ENCODE results near the gene CAMTA1. TPM values are rescaled to one million over a fixed set of nuclear protein-coding genes. Genes with fewer than 3 reads are reported as not detected.

Gene CAMTA1
- total RNA-seq, 2 experiments from 2014 or later, result 45.5 to 45.6 TPM

- Mint-ChIP-seq H3K4me1 (peaks cover 9% of the 10 kb centered on the region), H3K4me3 (no peak overlapping the region), H3K27me3 (peaks cover 10% of the 10 kb centered on the region), H3K9me3 (peaks cover 5% of the 10 kb centered on the region), H3K27ac (no peak overlapping the region), H3K36me3 (peaks cover 2% of the 10 kb centered on the region)
- POLR2A ChIA-PET, result no interaction called here
- ATAC-seq (ENCODE audit: low read depth), result no peak
- no peak for DNase-seq
These were observed 121.9 kb downstream of the CAMTA1 start for GRCh38 chr1:6907201-6907600.

GRCh38 chr1:6907676-6908434 is 122.6 kb downstream of the CAMTA1 start:
- H3K4me3 Mint-ChIP-seq, result no peak overlapping the region
- H3K36me3 Mint-ChIP-seq, result peaks cover 2% of the 10 kb centered on the region
- no peak overlapping the region for H3K27ac Mint-ChIP-seq
- ATAC-seq (ENCODE audit: low read depth) (no peak), DNase-seq (no peak)
- peaks cover 7% of the 10 kb centered on the region for H3K27me3 Mint-ChIP-seq
- POLR2A ChIA-PET, result no interaction called here
- peaks cover 9% of the 10 kb centered on the region for H3K4me1 Mint-ChIP-seq
- H3K9me3 Mint-ChIP-seq, result peaks cover 5% of the 10 kb centered on the region

- Mint-ChIP-seq H3K36me3 (no peaks in the 10 kb centered on the region), H3K27me3 (peaks cover 11% of the 10 kb centered on the region), H3K27ac (no peak overlapping the region), H3K4me3 (no peak overlapping the region), H3K9me3 (no peaks in the 10 kb centered on the region), H3K4me1 (peaks cover 9% of the 10 kb centered on the region)
- POLR2A ChIA-PET, result no interaction called here
- ATAC-seq (ENCODE audit: low read depth) (no peak), DNase-seq (no peak)
These were observed 124.1 kb downstream of the CAMTA1 start for GRCh38 chr1:6909401-6909800.

GRCh38 chr1:6909857-6910256 is 124.6 kb downstream of the CAMTA1 start:
- POLR2A ChIA-PET, result no interaction called here
- H3K27me3 Mint-ChIP-seq, result peaks cover 11% of the 10 kb centered on the region
- no peak overlapping the region for H3K27ac Mint-ChIP-seq
- no peaks in the 10 kb centered on the region for H3K9me3 Mint-ChIP-seq
- H3K4me3 Mint-ChIP-seq, result no peak overlapping the region
- DNase-seq (no peak), ATAC-seq (ENCODE audit: low read depth) (no peak)
- H3K4me1 Mint-ChIP-seq, result peaks cover 9% of the 10 kb centered on the region
- no peaks in the 10 kb centered on the region for H3K36me3 Mint-ChIP-seq

GRCh38 chr1:6911021-6911941 is 126.0 kb downstream of the CAMTA1 start:
- peaks cover 11% of the 10 kb centered on the region for H3K27me3 Mint-ChIP-seq
- H3K4me1 Mint-ChIP-seq, result peaks cover 9% of the 10 kb centered on the region
- H3K4me3 Mint-ChIP-seq, result no peak overlapping the region
- DNase-seq (no peak), ATAC-seq (ENCODE audit: low read depth) (no peak)
- no peaks in the 10 kb centered on the region for H3K36me3 Mint-ChIP-seq
- H3K27ac Mint-ChIP-seq, result no peak overlapping the region
- H3K9me3 Mint-ChIP-seq, result no peaks in the 10 kb centered on the region
- POLR2A ChIA-PET, result no interaction called here

- peaks cover 5% of the 10 kb centered on the region for H3K4me1 Mint-ChIP-seq
- H3K4me3 Mint-ChIP-seq, result no peak overlapping the region
These were observed 126.7 kb downstream of the CAMTA1 start for GRCh38 chr1:6911974-6912373.

GRCh38 chr1:6912518-6912917 is 127.3 kb downstream of the CAMTA1 start:
- no peaks in the 10 kb centered on the region for H3K9me3 Mint-ChIP-seq
- H3K4me3 Mint-ChIP-seq, result no peak overlapping the region
- ATAC-seq (ENCODE audit: low read depth) (no peak), DNase-seq (no peak)
- H3K4me1 Mint-ChIP-seq, result peaks cover 10% of the 10 kb centered on the region
- H3K36me3 Mint-ChIP-seq, result no peaks in the 10 kb centered on the region
- H3K27me3 Mint-ChIP-seq, result peaks cover 9% of the 10 kb centered on the region
- POLR2A ChIA-PET, result no interaction called here
- no peak overlapping the region for H3K27ac Mint-ChIP-seq

More at GRCh38 chr1:6911974-6912373, 126.7 kb downstream of the CAMTA1 start:
- Mint-ChIP-seq H3K27ac (no peak overlapping the region), H3K9me3 (no peaks in the 10 kb centered on the region), H3K36me3 (no peaks in the 10 kb centered on the region), H3K27me3 (peaks cover 6% of the 10 kb centered on the region)
- POLR2A ChIA-PET, result no interaction called here
- no peak for ATAC-seq (ENCODE audit: low read depth)
- DNase-seq, result no peak

GRCh38 chr1:6913086-6913485 is 127.8 kb downstream of the CAMTA1 start:
- Mint-ChIP-seq H3K27ac (no peak overlapping the region), H3K36me3 (no peaks in the 10 kb centered on the region), H3K4me3 (no peak overlapping the region), H3K4me1 (peaks cover 10% of the 10 kb centered on the region), H3K27me3 (peaks cover 7% of the 10 kb centered on the region), H3K9me3 (no peaks in the 10 kb centered on the region)
- DNase-seq, result no peak
- POLR2A ChIA-PET, result no interaction called here
- no peak for ATAC-seq (ENCODE audit: low read depth)

- no peaks in the 10 kb centered on the region for H3K36me3 Mint-ChIP-seq
- H3K27ac Mint-ChIP-seq, result no peak overlapping the region
- ATAC-seq (ENCODE audit: low read depth) (no peak), DNase-seq (no peak)
- no peak overlapping the region for H3K4me3 Mint-ChIP-seq
- H3K27me3 Mint-ChIP-seq, result peaks cover 7% of the 10 kb centered on the region
- POLR2A ChIA-PET, result no interaction called here
- H3K9me3 Mint-ChIP-seq, result no peaks in the 10 kb centered on the region
- peaks cover 9% of the 10 kb centered on the region for H3K4me1 Mint-ChIP-seq
These were observed 129.5 kb downstream of the CAMTA1 start for GRCh38 chr1:6914706-6915105.

- POLR2A ChIA-PET, result interaction anchor here (0.6 kb wide), 1 partner anchor 119 kb away, joined by 3 read pairs; no protein-coding TSS in a partner anchor
These were observed 130.8 kb downstream of the CAMTA1 start for GRCh38 chr1:6915999-6916565.

GRCh38 chr1:6917067-6917466 is 131.8 kb downstream of the CAMTA1 start:
- peaks cover 9% of the 10 kb centered on the region for H3K4me1 Mint-ChIP-seq
- no peaks in the 10 kb centered on the region for H3K36me3 Mint-ChIP-seq
- no peak overlapping the region for H3K4me3 Mint-ChIP-seq
- no peak overlapping the region for H3K27ac Mint-ChIP-seq
- peaks cover 1% of the 10 kb centered on the region for H3K9me3 Mint-ChIP-seq
- peaks cover 10% of the 10 kb centered on the region for H3K27me3 Mint-ChIP-seq
- no peak for DNase-seq
- POLR2A ChIA-PET, result interaction anchor here (0.5 to 0.6 kb wide), 2 partner anchors 120 to 173 kb away, joined by 3 read pairs; no protein-coding TSS in a partner anchor
- ATAC-seq (ENCODE audit: low read depth), result peak; percentile 47

More at GRCh38 chr1:6915999-6916565, 130.8 kb downstream of the CAMTA1 start:
- peaks cover 9% of the 10 kb centered on the region for H3K4me1 Mint-ChIP-seq
- H3K9me3 Mint-ChIP-seq, result no peaks in the 10 kb centered on the region
- DNase-seq (no peak), ATAC-seq (ENCODE audit: low read depth) (no peak)
- no peak overlapping the region for H3K27ac Mint-ChIP-seq
- H3K27me3 Mint-ChIP-seq, result peaks cover 7% of the 10 kb centered on the region
- H3K36me3 Mint-ChIP-seq, result no peaks in the 10 kb centered on the region
- H3K4me3 Mint-ChIP-seq, result no peak overlapping the region

GRCh38 chr1:6918186-6918924 is 133.1 kb downstream of the CAMTA1 start:
- H3K27me3 Mint-ChIP-seq, result peaks cover 10% of the 10 kb centered on the region
- ATAC-seq (ENCODE audit: low read depth), result no peak
- H3K4me1 Mint-ChIP-seq, result peaks cover 9% of the 10 kb centered on the region
- peaks cover 1% of the 10 kb centered on the region for H3K9me3 Mint-ChIP-seq
- H3K36me3 Mint-ChIP-seq, result no peaks in the 10 kb centered on the region
- POLR2A ChIA-PET, result no interaction called here
- peak overlapping the region; percentile 46 for H3K27ac Mint-ChIP-seq
- no peak for DNase-seq
- H3K4me3 Mint-ChIP-seq, result no peak overlapping the region

GRCh38 chr1:6918925-6919511 is 133.8 kb downstream of the CAMTA1 start:
- peaks cover 6% of the 10 kb centered on the region for H3K27me3 Mint-ChIP-seq
- no peak overlapping the region for H3K27ac Mint-ChIP-seq
- POLR2A ChIA-PET, result no interaction called here
- no peak for DNase-seq
- H3K36me3 Mint-ChIP-seq, result no peaks in the 10 kb centered on the region
- H3K4me1 Mint-ChIP-seq, result peaks cover 9% of the 10 kb centered on the region
- no peak for ATAC-seq (ENCODE audit: low read depth)
- H3K9me3 Mint-ChIP-seq, result peaks cover 1% of the 10 kb centered on the region
- H3K4me3 Mint-ChIP-seq, result no peak overlapping the region
